IMR-90 (cell line): ENCODE data around the gene DPF3. TPM values are rescaled to one million over a fixed set of nuclear protein-coding genes. Genes with fewer than 3 reads are reported as not detected.

ENCODE experiments used
- ATAC-seq: fragments of 200-7000 bp; cut with Tn5 transposase; 2 replicates; pipeline ENCODE4 v1.9.1; 2020; ENCODE audit warnings: low read depth, mild to moderate bottlenecking, moderate library complexity
- BruUV-seq: library from RNA; stranded (reverse); fragments of 400-500 nt; replicated peaks from 2 replicates; lab custom pipeline; 2021; lab: Mats Ljungman, UMichigan
- CTCF ChIA-PET: fragments of 300-600 bp; formaldehyde crosslinking; extraction: SDS; loops from one replicate; lab custom pipeline; 2021; ENCODE audit warnings: antibody characterized with exemption; lab: Yijun Ruan, JAX
- POLR2A ChIA-PET: fragments of 300-600 bp; sonication (Branson Sonifier 250); formaldehyde crosslinking; loops from one replicate; lab custom pipeline; 2022; ENCODE audit warnings: antibody characterized with exemption; ENCODE audit not compliant: unreplicated experiment; lab: Charles Lee
- DNase-seq: peaks from one replicate; pipeline ENCODE4 v3.0.0; 2013
- H2AFZ ChIP-seq: replicated peaks from 2 replicates; pipeline ENCODE3; 2013; ENCODE audit warnings: low read length, mild to moderate bottlenecking; ENCODE audit not compliant: poor library complexity
- H2AK5ac ChIP-seq: 2 replicates; pipeline ENCODE4 v1.6.1; 2013; ENCODE audit warnings: low read depth, low read length, inconsistent platforms
- H2AK9ac ChIP-seq: replicated peaks from 2 replicates; pipeline ENCODE3; 2013; ENCODE audit warnings: mild to moderate bottlenecking, low read depth, low read length, moderate library complexity; ENCODE audit not compliant: poor library complexity
- H2BK120ac ChIP-seq: 2 replicates; pipeline ENCODE4 v1.6.1; 2013; ENCODE audit warnings: low read depth, low read length, inconsistent platforms
- H2BK15ac ChIP-seq: 3 replicates; pipeline ENCODE4 v1.6.1; 2013; ENCODE audit warnings: low read depth, low read length, inconsistent platforms
- H2BK20ac ChIP-seq: 2 replicates; pipeline ENCODE4 v1.6.1; 2013; ENCODE audit warnings: low read depth, mild to moderate bottlenecking, inconsistent platforms, low read length, moderate library complexity
- H2BK5ac ChIP-seq: 2 replicates; pipeline ENCODE4 v1.6.1; 2013; ENCODE audit warnings: mild to moderate bottlenecking, low read depth, low read length, inconsistent platforms; ENCODE audit not compliant: poor library complexity, severe bottlenecking
- H3K14ac ChIP-seq: replicated peaks from 2 replicates; pipeline ENCODE4 v1.6.1; 2013; ENCODE audit warnings: low read depth, low read length, inconsistent platforms
- H3K18ac ChIP-seq: 2 replicates; pipeline ENCODE4 v1.6.1; 2013; ENCODE audit warnings: low read depth, low read length, control low read depth
- H3K23ac ChIP-seq: 2 replicates; pipeline ENCODE4 v1.6.1; 2013; ENCODE audit warnings: low read depth, low read length, inconsistent platforms
- H3K27ac ChIP-seq: 2 replicates; pipeline ENCODE4 v1.5.1; 2013; ENCODE audit warnings: mild to moderate bottlenecking, control low read depth, low read length; ENCODE audit not compliant: insufficient read depth
- H3K27me3 ChIP-seq: 2 replicates; pipeline ENCODE4 v1.6.1; 2013; ENCODE audit warnings: low read length; ENCODE audit not compliant: control insufficient read depth, insufficient read depth
- H3K36me3 ChIP-seq: 2 replicates; pipeline ENCODE4 v1.6.1; 2013; ENCODE audit warnings: low read length, mixed read lengths; ENCODE audit not compliant: control insufficient read depth, insufficient read depth
- H3K4ac ChIP-seq: 2 replicates; pipeline ENCODE4 v1.6.1; 2013; ENCODE audit warnings: low read depth, low read length, inconsistent platforms
- H3K4me1 ChIP-seq: 2 replicates; pipeline ENCODE4 v1.6.1; 2013; ENCODE audit warnings: low read length, mixed read lengths; ENCODE audit not compliant: control insufficient read depth, insufficient read depth
- H3K4me2 ChIP-seq: 2 replicates; pipeline ENCODE4 v1.6.1; 2013; ENCODE audit warnings: low read depth, mild to moderate bottlenecking, control low read depth, low read length, moderate library complexity
- H3K4me3 ChIP-seq: 2 replicates; pipeline ENCODE4 v1.5.1; 2013; ENCODE audit warnings: low read depth, mild to moderate bottlenecking, control low read depth, low read length, moderate library complexity; ENCODE audit not compliant: insufficient read depth
- H3K56ac ChIP-seq: 2 replicates; pipeline ENCODE4 v1.6.1; 2013; ENCODE audit warnings: low read length, inconsistent platforms; ENCODE audit not compliant: insufficient read depth; ENCODE audit errors: extremely low read depth
- H3K79me1 ChIP-seq, 2 experiments: 2 replicates each; pipeline ENCODE4 v1.6.1; 2013; ENCODE audit warnings: low read length in 2 of 2, inconsistent platforms in 1 of 2, low read depth in 1 of 2
- H3K9ac ChIP-seq: 2 replicates; pipeline ENCODE4 v1.6.1; 2013; ENCODE audit warnings: low read depth, low read length, control low read depth
- H3K9me1 ChIP-seq: 2 replicates; pipeline ENCODE4 v1.6.1; 2013; ENCODE audit warnings: low read length, inconsistent platforms; ENCODE audit not compliant: insufficient read depth
- H3K9me3 ChIP-seq: 2 replicates; pipeline ENCODE4 v1.6.1; 2013; ENCODE audit warnings: low read length; ENCODE audit not compliant: control insufficient read depth, insufficient read depth
- H4K20me1 ChIP-seq: 2 replicates; pipeline ENCODE4 v1.6.1; 2013; ENCODE audit warnings: low read length, inconsistent platforms; ENCODE audit not compliant: insufficient read depth
- H4K5ac ChIP-seq: 2 replicates; pipeline ENCODE4 v1.6.1; 2013; ENCODE audit warnings: mild to moderate bottlenecking, low read depth, low read length, control low read depth
- H4K8ac ChIP-seq, 2 experiments: 2 replicates each; pipeline ENCODE4 v1.6.1; 2013; ENCODE audit warnings: low read depth in 2 of 2, low read length in 2 of 2, control low read depth in 1 of 2, inconsistent platforms in 1 of 2
- H4K91ac ChIP-seq: 2 replicates; pipeline ENCODE4 v1.6.1; 2013; ENCODE audit warnings: low read depth, low read length, inconsistent platforms; ENCODE audit not compliant: insufficient read depth
- BHLHE40 ChIP-seq: fragments of 150-350 bp; IDR thresholded peaks from 2 replicates; pipeline ENCODE4 v1.6.1; 2016; ENCODE audit warnings: mild to moderate bottlenecking, low read depth, low read length
- CEBPB ChIP-seq: IDR thresholded peaks from 2 replicates; pipeline ENCODE4 v1.6.1; 2012; ENCODE audit warnings: low read depth, low read length, improper control_type of control experiment
- CHD1 ChIP-seq: IDR thresholded peaks from 2 replicates; pipeline ENCODE4 v1.6.1; 2012; ENCODE audit warnings: low read depth, low read length, improper control_type of control experiment
- FOS ChIP-seq: fragments of 150-350 bp; IDR thresholded peaks from 2 replicates; pipeline ENCODE4 v1.6.1; 2016; ENCODE audit warnings: low read depth, low read length
- MAFK ChIP-seq: IDR thresholded peaks from 2 replicates; pipeline ENCODE4 v1.6.1; 2012; ENCODE audit warnings: low read depth, low read length, improper control_type of control experiment
- MAZ ChIP-seq: IDR thresholded peaks from 2 replicates; pipeline ENCODE4 v1.6.1; 2012; ENCODE audit warnings: low read depth, mild to moderate bottlenecking, low read length, improper control_type of control experiment, moderate library complexity, borderline replicate concordance
- MXI1 ChIP-seq: IDR thresholded peaks from 2 replicates; pipeline ENCODE4 v1.6.1; 2012; ENCODE audit warnings: low read depth, mild to moderate bottlenecking, low read length, moderate library complexity, borderline replicate concordance
- NFE2L2 ChIP-seq: fragments of 150-350 bp; IDR thresholded peaks from 2 replicates; pipeline ENCODE4 v1.6.1; 2016; ENCODE audit warnings: low read depth, mild to moderate bottlenecking, low read length
- POLR2A ChIP-seq: IDR thresholded peaks from 2 replicates; pipeline ENCODE4 v1.6.1; 2012; ENCODE audit warnings: mild to moderate bottlenecking, low read depth, low read length
- RAD21 ChIP-seq: IDR thresholded peaks from 2 replicates; pipeline ENCODE4 v1.6.1; 2012; ENCODE audit warnings: low read length, improper control_type of control experiment
- RFX5 ChIP-seq: IDR thresholded peaks from 2 replicates; pipeline ENCODE4 v1.8.0; 2012; ENCODE audit warnings: low read depth, mild to moderate bottlenecking, low read length, moderate library complexity
- SMC3 ChIP-seq: fragments of 150-350 bp; IDR thresholded peaks from 2 replicates; pipeline ENCODE4 v1.6.1; 2016; ENCODE audit warnings: low read depth, mild to moderate bottlenecking, antibody characterized with exemption, low read length, moderate library complexity
- WGBS, 2 experiments: methylation state at CpG; one replicate each; pipeline versions ENCODE4 v1.1.5 to v1.1.7; 2013; ENCODE audit warnings: missing lambda C conversion rate in 2 of 2; ENCODE audit not compliant: insufficient read length in 1 of 2; ENCODE audit errors: extremely low coverage in 2 of 2; 5-methylcytosine and 5-hydroxymethylcytosine counted together
- dilution Hi-C: fragments of 300-500 bp; cut with HindIII; formaldehyde crosslinking; loops from one replicate; pipeline ENCODE4 v1.14.3; 2018; ENCODE audit warnings: low sequenced_read_pairs; ENCODE audit not compliant: unreplicated experiment
- in situ Hi-C: fragments of 300-500 bp; cut with MboI; formaldehyde crosslinking; loops from 3 replicates; pipeline ENCODE4 v1.14.3; 2019; ENCODE audit warnings: low sequenced_read_pairs, inconsistent platforms, mixed read lengths
- intact Hi-C: fragments of 100-400 bp; cut with micrococcal nuclease; formaldehyde crosslinking; loops from 2 replicates; pipeline ENCODE4 v1.10.0; 2022
- polyA plus RNA-seq, 3 experiments: library from polyadenylated mRNA; depleted of rRNA; stranded (reverse); fragments of >200 nt; gene quantifications; 2 replicates each; pipeline ENCODE4 v1.2.3, GENCODE V29; 2012; ENCODE audit warnings: low replicate concordance in 1 of 3
- total RNA-seq: library from RNA; depleted of rRNA; stranded (reverse); fragments of >200 nt; gene quantifications from 2 replicates; pipeline ENCODE4 v1.2.3, GENCODE V29; 2012
- TF ChIP-seq, protein P1 (sequence below): fragments of 150-350 bp; IDR thresholded peaks from 2 replicates; pipeline ENCODE4 v1.6.1; 2016; ENCODE audit warnings: low read depth, mild to moderate bottlenecking, low read length, moderate library complexity, borderline replicate concordance
- TF ChIP-seq, protein P2 (sequence below): fragments of 150-350 bp; IDR thresholded peaks from 2 replicates; pipeline ENCODE4 v1.6.1; 2017; ENCODE audit warnings: mild to moderate bottlenecking, antibody characterized with exemption, low read length, low read depth
- TF ChIP-seq, protein P3 (sequence below): conservative IDR thresholded peaks from 2 replicates; pipeline ENCODE4 v1.5.1; 2012; ENCODE audit warnings: mild to moderate bottlenecking, low read depth, low read length, improper control_type of control experiment

Gene DPF3
- total and polyA plus RNA-seq, 2 of the 4 experiments (the other 2 are of a cell fraction), result 30.5 to 32.8 TPM

DNA sequence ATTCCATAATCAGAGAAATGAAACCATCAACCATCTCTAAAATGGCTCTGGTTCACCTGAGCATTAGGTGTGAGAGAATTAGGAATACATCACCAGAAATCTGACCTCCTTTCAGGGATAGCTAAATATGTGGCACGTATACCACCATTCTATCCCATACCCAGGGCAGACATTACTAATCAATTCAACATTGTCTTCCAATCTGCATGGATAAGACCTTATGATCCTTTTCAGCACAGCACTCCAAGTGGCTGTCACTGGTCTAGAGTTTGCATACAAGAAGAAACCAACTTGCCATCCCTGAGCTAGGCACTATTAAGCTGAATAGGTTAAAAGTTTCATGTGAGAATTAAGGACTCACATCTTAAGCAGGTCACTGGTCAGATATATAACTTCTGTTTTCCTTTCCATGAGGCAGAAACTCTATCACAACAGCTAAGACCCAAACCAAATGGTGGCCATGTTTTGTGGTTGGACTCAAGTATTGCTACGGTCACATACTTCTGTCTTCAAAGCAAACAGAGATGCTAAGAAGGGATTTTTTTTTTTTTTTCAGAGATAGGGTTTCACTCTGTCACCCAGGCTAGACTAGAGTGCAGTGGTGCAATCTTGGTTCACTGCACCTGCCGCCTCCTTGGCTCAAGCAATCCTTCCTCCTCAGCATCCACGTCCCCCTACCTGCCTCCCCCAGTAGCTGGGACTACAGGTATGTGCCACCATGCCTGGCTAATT is 249.0 kb downstream of the DPF3 start:
- Histone ChIP-seq H3K79me1 (peaks cover 0 to 45% of the 10 kb centered on the region in 2 experiments; a peak in 2 of 4 replicates), H2BK20ac (peak overlapping the region; percentile 98), H3K9me1 (peaks cover 35% of the 10 kb centered on the region), H3K18ac (peak overlapping the region; percentile 50; the same call in 1 of the 2 replicates), H2AK5ac (peak overlapping the region; percentile 95), H2BK120ac (peak overlapping the region; percentile 97), H4K91ac (peak overlapping the region; percentile 65), H3K27ac (no peak overlapping the region), H3K23ac (peak overlapping the region; percentile 35; the same call in 1 of the 2 replicates), H3K9ac (no peak overlapping the region), H3K14ac (peak overlapping the region; percentile 98), H2BK15ac (peak overlapping the region; percentile 57), H2AK9ac (no peak overlapping the region), H3K27me3 (no peaks in the 10 kb centered on the region), H4K5ac (peak overlapping the region; percentile 50; the same call in 1 of the 2 replicates), H2AFZ (no peak overlapping the region), H3K4ac (peak overlapping the region; percentile 98), H2BK5ac (peak overlapping the region; percentile 97), H4K8ac (peak overlapping the region; percentile 71 to 84; a peak in 3 of 4 replicates), H4K20me1 (no peaks in the 10 kb centered on the region), H3K36me3 (no peaks in the 10 kb centered on the region), H3K56ac (no peak overlapping the region), H3K4me2 (no peak overlapping the region), H3K4me1 (peaks cover 29% of the 10 kb centered on the region), H3K4me3 (no peak overlapping the region), H3K9me3 (peaks cover 4% of the 10 kb centered on the region)
- ATAC-seq, result no peak
- no CpG with 5 or more reads among the region's 4 CpGs for WGBS, 2 experiments
- dilution Hi-C loops (no loop called here), in situ Hi-C loops (no loop called here), intact Hi-C loops (no loop called here)
- ChIA-PET POLR2A (interaction anchor here (1.0 kb wide), 1 partner anchor 20 kb away, joined by 4 read pairs; no protein-coding TSS in a partner anchor), CTCF (interaction anchor here (0.6 to 1.0 kb wide), 5 partner anchors 11 to 249 kb away, joined by 3 to 8 read pairs (median 3); no protein-coding TSS in a partner anchor)
- BruUV-seq, result no TSS peak
- peak; percentile 35 for DNase-seq
- TF ChIP-seq RFX5 (no peak), BHLHE40 (no peak), RAD21 (no peak), FOS (no peak), MAZ (no peak), MXI1 (no peak), CEBPB (no peak), SMC3 (no peak), NFE2L2 (no peak), POLR2A (no peak), CHD1 (no peak), MAFK (no peak)
- TF ChIP-seq, protein P1, sequence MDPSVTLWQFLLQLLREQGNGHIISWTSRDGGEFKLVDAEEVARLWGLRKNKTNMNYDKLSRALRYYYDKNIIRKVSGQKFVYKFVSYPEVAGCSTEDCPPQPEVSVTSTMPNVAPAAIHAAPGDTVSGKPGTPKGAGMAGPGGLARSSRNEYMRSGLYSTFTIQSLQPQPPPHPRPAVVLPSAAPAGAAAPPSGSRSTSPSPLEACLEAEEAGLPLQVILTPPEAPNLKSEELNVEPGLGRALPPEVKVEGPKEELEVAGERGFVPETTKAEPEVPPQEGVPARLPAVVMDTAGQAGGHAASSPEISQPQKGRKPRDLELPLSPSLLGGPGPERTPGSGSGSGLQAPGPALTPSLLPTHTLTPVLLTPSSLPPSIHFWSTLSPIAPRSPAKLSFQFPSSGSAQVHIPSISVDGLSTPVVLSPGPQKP, result no peak
- TF ChIP-seq, protein P2, sequence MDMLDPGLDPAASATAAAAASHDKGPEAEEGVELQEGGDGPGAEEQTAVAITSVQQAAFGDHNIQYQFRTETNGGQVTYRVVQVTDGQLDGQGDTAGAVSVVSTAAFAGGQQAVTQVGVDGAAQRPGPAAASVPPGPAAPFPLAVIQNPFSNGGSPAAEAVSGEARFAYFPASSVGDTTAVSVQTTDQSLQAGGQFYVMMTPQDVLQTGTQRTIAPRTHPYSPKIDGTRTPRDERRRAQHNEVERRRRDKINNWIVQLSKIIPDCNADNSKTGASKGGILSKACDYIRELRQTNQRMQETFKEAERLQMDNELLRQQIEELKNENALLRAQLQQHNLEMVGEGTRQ, result no peak
- TF ChIP-seq, protein P3, sequence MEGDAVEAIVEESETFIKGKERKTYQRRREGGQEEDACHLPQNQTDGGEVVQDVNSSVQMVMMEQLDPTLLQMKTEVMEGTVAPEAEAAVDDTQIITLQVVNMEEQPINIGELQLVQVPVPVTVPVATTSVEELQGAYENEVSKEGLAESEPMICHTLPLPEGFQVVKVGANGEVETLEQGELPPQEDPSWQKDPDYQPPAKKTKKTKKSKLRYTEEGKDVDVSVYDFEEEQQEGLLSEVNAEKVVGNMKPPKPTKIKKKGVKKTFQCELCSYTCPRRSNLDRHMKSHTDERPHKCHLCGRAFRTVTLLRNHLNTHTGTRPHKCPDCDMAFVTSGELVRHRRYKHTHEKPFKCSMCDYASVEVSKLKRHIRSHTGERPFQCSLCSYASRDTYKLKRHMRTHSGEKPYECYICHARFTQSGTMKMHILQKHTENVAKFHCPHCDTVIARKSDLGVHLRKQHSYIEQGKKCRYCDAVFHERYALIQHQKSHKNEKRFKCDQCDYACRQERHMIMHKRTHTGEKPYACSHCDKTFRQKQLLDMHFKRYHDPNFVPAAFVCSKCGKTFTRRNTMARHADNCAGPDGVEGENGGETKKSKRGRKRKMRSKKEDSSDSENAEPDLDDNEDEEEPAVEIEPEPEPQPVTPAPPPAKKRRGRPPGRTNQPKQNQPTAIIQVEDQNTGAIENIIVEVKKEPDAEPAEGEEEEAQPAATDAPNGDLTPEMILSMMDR, result no peak
